K562 (cell line): ENCODE results near the gene ANKRD13A.

ENCODE experiments used
- AFF4 ChIP-seq: sonication (generic); formaldehyde crosslinking; IDR thresholded peaks from 2 replicates; pipeline ENCODE4 v1.8.0; 2023; ENCODE audit warnings: mild to moderate bottlenecking, missing genetic modification reagents
- ATF2 ChIP-seq: sonication (generic); formaldehyde crosslinking; IDR thresholded peaks from 2 replicates; pipeline ENCODE4 v1.8.1; 2022; ENCODE audit warnings: missing genetic modification reagents
- CBFB ChIP-seq: sonication (generic); formaldehyde crosslinking; IDR thresholded peaks from 2 replicates; pipeline ENCODE4 v1.4.0; 2020; ENCODE audit warnings: mild to moderate bottlenecking, missing genetic modification reagents
- CTCF ChIP-seq, 3 experiments: IDR thresholded peaks in 2 of 3; conservative IDR thresholded peaks in 1 of 3; 2 replicates each; pipeline ENCODE4 v1.5.1; 2011 to 2012; ENCODE audit warnings: low read length in 3 of 3, mild to moderate bottlenecking in 3 of 3, control low read depth in 2 of 3, improper control_type of control experiment in 1 of 3, inconsistent platforms in 1 of 3, low read depth in 1 of 3, mixed read lengths in 1 of 3, moderate library complexity in 1 of 3; ENCODE audit not compliant: insufficient read depth in 2 of 3
- FOSL1 ChIP-seq: fragments of 200-800 bp; sonication (Bioruptor generic); conservative IDR thresholded peaks from 2 replicates; pipeline ENCODE4 v1.6.1; 2016; ENCODE audit warnings: missing genetic modification characterization, missing compliant biosample characterization
- KDM1A ChIP-seq, 2 experiments: fragments of 450-650 bp; IDR thresholded peaks; 2 replicates each; pipeline ENCODE4 v1.6.1; 2016; ENCODE audit warnings: mild to moderate bottlenecking in 2 of 2
- L3MBTL2 ChIP-seq: fragments of 450-650 bp; IDR thresholded peaks from 2 replicates; pipeline ENCODE4 v1.6.1; 2016; ENCODE audit warnings: mild to moderate bottlenecking, moderate library complexity
- MED1 ChIP-seq: sonication (generic); formaldehyde crosslinking; IDR thresholded peaks from 2 replicates; pipeline ENCODE4 v1.8.1; 2023; ENCODE audit warnings: missing genetic modification reagents, borderline replicate concordance
- MTF1 ChIP-seq: fragments of 250-450 bp; sonication (Bioruptor Pico); IDR thresholded peaks from 2 replicates; pipeline ENCODE4 v1.9.0; 2021; ENCODE audit warnings: moderate library complexity, mild to moderate bottlenecking, inconsistent platforms, borderline replicate concordance
- NCOA4 ChIP-seq: fragments of 450-650 bp; IDR thresholded peaks from 2 replicates; pipeline ENCODE4 v1.6.1; 2018; ENCODE audit warnings: mild to moderate bottlenecking; ENCODE audit not compliant: partially characterized antibody
- ZNF512 ChIP-seq: IDR thresholded peaks from 2 replicates; pipeline ENCODE4 v1.6.1; 2016; ENCODE audit warnings: missing genetic modification characterization, missing compliant biosample characterization

GRCh38 chr12:109988903-109989302 is 10.3 kb upstream of the ANKRD13A start:
- TF ChIP-seq ATF2, result no peak
- TF ChIP-seq CBFB (CRISPR knock-in tag), result no peak
- TF ChIP-seq FOSL1 (tag), result no peak
- no peak for TF ChIP-seq MTF1
- no peak for TF ChIP-seq AFF4
- no peak for TF ChIP-seq L3MBTL2
- no peak for TF ChIP-seq NCOA4
- TF ChIP-seq MED1, result no peak
- TF ChIP-seq CTCF (IDR thresholded peaks at IDR 0.05 in 2 of 3, conservative IDR thresholded peaks at IDR 0.05 in 1 of 3; ENCODE audit: insufficient read depth in 2 of 3, low read depth in 1 of 3, low read length in 3 of 3), result no peak
- no peak for TF ChIP-seq ZNF512
- no peak for TF ChIP-seq KDM1A (IDR thresholded peaks at IDR 0.05)
